Osteocyte (in vitro differentiated cells): ENCODE data around the gene PHC3. TPM values are rescaled to one million over a fixed set of nuclear protein-coding genes. Genes with fewer than 3 reads are reported as not detected.
"Not testable (repeated sequence)": the region's sequence is repeated elsewhere in the genome, so short reads cannot be mapped to it uniquely, and the experiment has no call there.

Source experiments
- DNase-seq: peaks from one replicate; pipeline ENCODE4 v3.0.0; 2021; ENCODE audit warnings: mixed read lengths; ENCODE audit not compliant: unreplicated experiment; ENCODE audit errors: extremely low spot score
- H3K27ac Mint-ChIP-seq: one replicate; pipeline ENCODE4 v1.8.0; 2021; ENCODE audit warnings: mild to moderate bottlenecking, mixed read lengths; ENCODE audit not compliant: unreplicated experiment
- H3K27me3 Mint-ChIP-seq: one replicate; pipeline ENCODE4 v1.8.0; 2021; ENCODE audit warnings: mixed read lengths; ENCODE audit not compliant: unreplicated experiment
- H3K36me3 Mint-ChIP-seq: one replicate; pipeline ENCODE4 v1.8.0; 2021; ENCODE audit warnings: mixed read lengths; ENCODE audit not compliant: unreplicated experiment
- H3K4me1 Mint-ChIP-seq: one replicate; pipeline ENCODE4 v1.8.0; 2021; ENCODE audit warnings: mixed read lengths; ENCODE audit not compliant: unreplicated experiment
- H3K4me3 Mint-ChIP-seq: one replicate; pipeline ENCODE4 v1.8.0; 2021; ENCODE audit warnings: mild to moderate bottlenecking, moderate library complexity, mixed read lengths; ENCODE audit not compliant: unreplicated experiment
- H3K9me3 Mint-ChIP-seq: one replicate; pipeline ENCODE4 v1.8.0; 2021; ENCODE audit warnings: mixed read lengths; ENCODE audit not compliant: unreplicated experiment
- CTCF ChIP-seq: fragments of 200-600 bp; sonication (generic); IDR thresholded peaks from 2 replicates; pipeline ENCODE4 v1.5.0; 2021; ENCODE audit warnings: antibody characterized with exemption, mild to moderate bottlenecking, moderate library complexity
- total RNA-seq: library from RNA; stranded (reverse); gene quantifications from 2 replicates; pipeline ENCODE4 v1.2.1, GENCODE V29; 2021

PHC3 gene
- total RNA-seq, 1 donor from 2014 or later: 52.3 TPM

- TF ChIP-seq CTCF: no peak
- DNase-seq: no peak
- Mint-ChIP-seq H3K9me3 (peaks cover 4% of the 10 kb centered on the region), H3K27ac (no peak overlapping the region), H3K4me1 (peaks cover 8% of the 10 kb centered on the region), H3K36me3 (peaks cover 1% of the 10 kb centered on the region), H3K4me3 (no peak overlapping the region), H3K27me3 (peaks cover 8% of the 10 kb centered on the region)
Measured at GRCh38 chr3:170207717-170208116, 26.2 kb upstream of the PHC3 start.

GRCh38 chr3:170206164-170206762 is 24.7 kb upstream of the PHC3 start:
- H3K27ac Mint-ChIP-seq, DNase-seq: not testable (repeated sequence)

GRCh38 chr3:170205302-170205701 is 23.8 kb upstream of the PHC3 start:
- no peak for DNase-seq
- TF ChIP-seq CTCF: no peak
- no peaks in the 10 kb centered on the region for H3K36me3 Mint-ChIP-seq

More at GRCh38 chr3:170206164-170206762, 24.7 kb upstream of the PHC3 start:
- not testable (repeated sequence) for H3K4me1 Mint-ChIP-seq, H3K27me3 Mint-ChIP-seq, H3K9me3 Mint-ChIP-seq, H3K36me3 Mint-ChIP-seq, H3K4me3 Mint-ChIP-seq

GRCh38 chr3:170204509-170204908 is 23.0 kb upstream of the PHC3 start:
- no peak for DNase-seq
- H3K27me3 Mint-ChIP-seq: peaks cover 18% of the 10 kb centered on the region
- no peak overlapping the region for H3K27ac Mint-ChIP-seq
- H3K36me3 Mint-ChIP-seq: no peaks in the 10 kb centered on the region
- no peak for TF ChIP-seq CTCF
- no peaks in the 10 kb centered on the region for H3K9me3 Mint-ChIP-seq
- H3K4me3 Mint-ChIP-seq: no peak overlapping the region
- H3K4me1 Mint-ChIP-seq: peaks cover 8% of the 10 kb centered on the region

More at GRCh38 chr3:170205302-170205701, 23.8 kb upstream of the PHC3 start:
- H3K4me1 Mint-ChIP-seq: peaks cover 8% of the 10 kb centered on the region
- H3K4me3 Mint-ChIP-seq: no peak overlapping the region
- peaks cover 14% of the 10 kb centered on the region for H3K27me3 Mint-ChIP-seq
- H3K27ac Mint-ChIP-seq: no peak overlapping the region
- no peaks in the 10 kb centered on the region for H3K9me3 Mint-ChIP-seq

- Mint-ChIP-seq H3K36me3 (no peaks in the 10 kb centered on the region), H3K9me3 (no peaks in the 10 kb centered on the region), H3K4me3 (no peak overlapping the region), H3K4me1 (peaks cover 8% of the 10 kb centered on the region), H3K27me3 (peaks cover 22% of the 10 kb centered on the region), H3K27ac (no peak overlapping the region)
- no peak for TF ChIP-seq CTCF
- no peak for DNase-seq
Measured at GRCh38 chr3:170204023-170204472, 22.5 kb upstream of the PHC3 start.
